ENCODE results near the gene SLC17A5.

- TF ChIP-seq CTCF (conservative IDR thresholded peaks at IDR 0.05; ENCODE audit: low read length) (no peak), EZH2phosphoT487 (IDR thresholded peaks at IDR 0.05; ENCODE audit: borderline replicate concordance, low read depth, low read length) (no peak)
These were observed 14.0 kb upstream of the SLC17A5 start for GRCh38 chr6:73667798-73668197.
